Breast epithelium (tissue), 4 donors: ENCODE results near the gene HBA2. TPM values are rescaled to one million over a fixed set of nuclear protein-coding genes. Genes with fewer than 3 reads are reported as not detected.

Experiments
- DNase-seq, 2 donors: peaks; one replicate each; pipeline ENCODE4 v3.0.0-alpha.2; 2019; ENCODE audit warnings: low spot score in 2 of 2
- H3K27ac ChIP-seq, 2 donors: fragments of 200-600 bp; sonication (generic) in 1 of 2; one replicate each; pipeline ENCODE4 v1.5.1; 2016 to 2019; ENCODE audit warnings: mild to moderate bottlenecking in 1 of 2
- H3K27me3 ChIP-seq, 2 donors: fragments of 200-600 bp; sonication (generic) in 1 of 2; one replicate each; pipeline versions ENCODE4 v1.5.1 to v1.6.0; 2017 to 2019; ENCODE audit warnings: control low read depth in 1 of 2, mild to moderate bottlenecking in 1 of 2
- H3K36me3 ChIP-seq: fragments of 200-600 bp; one replicate; pipeline ENCODE4 v1.5.1; 2019
- H3K4me1 ChIP-seq, 2 donors: fragments of 200-600 bp; sonication (generic); one replicate each; pipeline ENCODE4 v1.5.1; 2016 to 2019; ENCODE audit warnings: control low read depth in 1 of 2
- H3K4me3 ChIP-seq, 3 donors: fragments of 200-600 bp; sonication (generic); 1 replicate in 2 of 3; 2 replicates in 1 of 3; pipeline ENCODE4 v1.5.1; 2016 to 2019; ENCODE audit warnings: mild to moderate bottlenecking in 3 of 3, moderate library complexity in 2 of 3
- H3K9me3 ChIP-seq, 2 donors: fragments of 200-600 bp; sonication (generic) in 1 of 2; one replicate each; pipeline ENCODE4 v1.5.1; 2016 to 2019; ENCODE audit warnings: control low read depth in 1 of 2
- CTCF ChIP-seq, 3 donors: fragments of 450-650 bp; IDR thresholded peaks; one replicate each; pipeline ENCODE4 v1.5.1; 2016 to 2017; ENCODE audit warnings: antibody characterized with exemption in 3 of 3, mild to moderate bottlenecking in 3 of 3, moderate library complexity in 3 of 3
- POLR2A ChIP-seq: fragments of 450-650 bp; IDR thresholded peaks from one replicate; pipeline ENCODE4 v1.6.1; 2016; ENCODE audit warnings: antibody characterized with exemption, mild to moderate bottlenecking, moderate library complexity
- POLR2AphosphoS5 ChIP-seq, 3 donors: sonication (generic); formaldehyde crosslinking; IDR thresholded peaks; one replicate each; pipeline ENCODE4 v1.6.1; 2017; ENCODE audit warnings: antibody characterized with exemption in 3 of 3
- intact Hi-C: fragments of 100-400 bp; cut with DNase I; formaldehyde crosslinking; loops from one replicate; pipeline ENCODE4 v1.15.1; 2023; ENCODE audit warnings: low total_unique reads
- total RNA-seq, 3 donors: library from RNA; depleted of rRNA; stranded (reverse); fragments of >200 nt; gene quantifications; one replicate each; pipeline ENCODE4 v1.1.0, GENCODE V29; 2016

The HBA2 gene
- total RNA-seq, 3 donors from 2014 or later = 46.4 to 83.6 (median 52.2) TPM

GRCh38 chr16:133716-134115 lies 39.0 kb upstream of the HBA2 start:
- no peak for DNase-seq
- no peak for TF ChIP-seq CTCF (IDR thresholded peaks at IDR 0.05)
- TF ChIP-seq POLR2AphosphoS5 (IDR thresholded peaks at IDR 0.05) = no peak
- no peak for TF ChIP-seq POLR2A
- Histone ChIP-seq H3K4me3 (no peak overlapping the region), H3K27me3 (no peaks in the 10 kb centered on the region), H3K27ac (no peak overlapping the region), H3K36me3 (no peaks in the 10 kb centered on the region), H3K9me3 (no peaks in the 10 kb centered on the region), H3K4me1 (no peaks in the 10 kb centered on the region)
- intact Hi-C loops = no loop called here

- DNase-seq = no peak
- intact Hi-C loops = no loop called here
- Histone ChIP-seq H3K9me3 (no peaks in the 10 kb centered on the region), H3K4me3 (peak overlapping the region; percentile 65 to 81 (median 80)), H3K27ac (peak overlapping the region; percentile 87 to 89), H3K36me3 (no peaks in the 10 kb centered on the region), H3K4me1 (no peaks in the 10 kb centered on the region), H3K27me3 (no peaks in the 10 kb centered on the region)
- no peak for TF ChIP-seq CTCF (IDR thresholded peaks at IDR 0.05)
- no peak for TF ChIP-seq POLR2AphosphoS5 (IDR thresholded peaks at IDR 0.05)
- no peak for TF ChIP-seq POLR2A
These were observed 34.6 kb upstream of the HBA2 start for GRCh38 chr16:138049-138417.

GRCh38 chr16:140175-140857 lies 32.4 kb upstream of the HBA2 start:
- intact Hi-C loops = no loop called here
- no peak for TF ChIP-seq CTCF (IDR thresholded peaks at IDR 0.05)
- TF ChIP-seq POLR2AphosphoS5 (IDR thresholded peaks at IDR 0.05) = no peak
- TF ChIP-seq POLR2A = no peak
- Histone ChIP-seq H3K4me3 (no peak overlapping the region), H3K27ac (no peak overlapping the region), H3K27me3 (no peaks in the 10 kb centered on the region), H3K4me1 (no peaks in the 10 kb centered on the region), H3K36me3 (no peaks in the 10 kb centered on the region), H3K9me3 (no peaks in the 10 kb centered on the region)
- DNase-seq = no peak

GRCh38 chr16:142405-142967 lies 30.2 kb upstream of the HBA2 start:
- no peak overlapping the region for H3K4me3 ChIP-seq
- H3K27me3 ChIP-seq = no peaks in the 10 kb centered on the region
- H3K4me1 ChIP-seq = no peaks in the 10 kb centered on the region
- no peaks in the 10 kb centered on the region for H3K9me3 ChIP-seq
- intact Hi-C loops = no loop called here
- DNase-seq = no peak
- TF ChIP-seq POLR2AphosphoS5 (IDR thresholded peaks at IDR 0.05) (no peak), CTCF (IDR thresholded peaks at IDR 0.05) (no peak), POLR2A (no peak)
- H3K36me3 ChIP-seq = no peaks in the 10 kb centered on the region
- no peak overlapping the region for H3K27ac ChIP-seq

GRCh38 chr16:143047-143446 lies 29.6 kb upstream of the HBA2 start:
- H3K36me3 ChIP-seq = no peaks in the 10 kb centered on the region
- no peaks in the 10 kb centered on the region for H3K9me3 ChIP-seq
- H3K4me1 ChIP-seq = no peaks in the 10 kb centered on the region
- H3K4me3 ChIP-seq = no peak overlapping the region
- H3K27me3 ChIP-seq = no peaks in the 10 kb centered on the region
- TF ChIP-seq POLR2A (no peak), POLR2AphosphoS5 (IDR thresholded peaks at IDR 0.05) (no peak), CTCF (IDR thresholded peaks at IDR 0.05) (no peak)
- intact Hi-C loops = no loop called here
- H3K27ac ChIP-seq = peak overlapping the region in 1 of 2 donors; percentile 5
- DNase-seq = no peak
